Hepatocyte (in vitro differentiated cells): ENCODE measurements around the gene C1orf141. TPM values are rescaled to one million over a fixed set of nuclear protein-coding genes. Genes with fewer than 3 reads are reported as not detected.

Experiments
- DNase-seq: peaks from one replicate; pipeline ENCODE4 v3.0.0-alpha.2; 2016; ENCODE audit warnings: low spot score
- H2AFZ ChIP-seq: fragments of 200-600 bp; sonication (generic); 2 replicates; pipeline ENCODE4 v1.6.0; 2016; ENCODE audit warnings: antibody characterized with exemption, mild to moderate bottlenecking
- H3K27ac ChIP-seq: fragments of 200-600 bp; sonication (generic); 2 replicates; pipeline ENCODE4 v1.5.1; 2016; ENCODE audit warnings: mild to moderate bottlenecking
- H3K27me3 ChIP-seq: fragments of 200-600 bp; sonication (generic); 2 replicates; pipeline ENCODE4 v1.6.1; 2016
- H3K36me3 ChIP-seq: fragments of 200-600 bp; sonication (generic); replicated peaks from 2 replicates; pipeline ENCODE4 v1.5.1; 2016; ENCODE audit warnings: low read depth; ENCODE audit not compliant: insufficient read depth
- H3K4me1 ChIP-seq: fragments of 200-600 bp; sonication (generic); 2 replicates; pipeline ENCODE4 v1.5.1; 2016; ENCODE audit warnings: mild to moderate bottlenecking, moderate library complexity; ENCODE audit not compliant: insufficient read depth
- H3K4me2 ChIP-seq: fragments of 200-600 bp; sonication (generic); 2 replicates; pipeline ENCODE4 v1.6.0; 2016
- H3K4me3 ChIP-seq: fragments of 200-600 bp; sonication (generic); 2 replicates; pipeline ENCODE4 v1.5.1; 2016; ENCODE audit warnings: mild to moderate bottlenecking
- H3K79me2 ChIP-seq: fragments of 200-600 bp; sonication (generic); 2 replicates; pipeline ENCODE4 v1.6.0; 2017; ENCODE audit warnings: mild to moderate bottlenecking
- H3K9me2 ChIP-seq: fragments of 200-600 bp; sonication (generic); replicated peaks from 2 replicates; pipeline ENCODE4 v1.6.0; 2017; ENCODE audit warnings: mild to moderate bottlenecking; ENCODE audit not compliant: insufficient read depth
- H3K9me3 ChIP-seq: fragments of 200-600 bp; sonication (generic); 2 replicates; pipeline ENCODE4 v1.5.1; 2016; ENCODE audit warnings: low read depth, mild to moderate bottlenecking
- H4K20me1 ChIP-seq: fragments of 200-600 bp; sonication (generic); 2 replicates; pipeline ENCODE4 v1.6.0; 2016; ENCODE audit warnings: mild to moderate bottlenecking; ENCODE audit not compliant: insufficient read depth, poor library complexity, severe bottlenecking
- EZH2 ChIP-seq: fragments of 200-600 bp; sonication (generic); IDR thresholded peaks from 2 replicates; pipeline ENCODE4 v1.6.1; 2016; ENCODE audit warnings: antibody characterized with exemption, mild to moderate bottlenecking, borderline replicate concordance
- EZH2phosphoT487 ChIP-seq: fragments of 200-600 bp; sonication (generic); IDR thresholded peaks from one replicate; pipeline ENCODE4 v1.6.1; 2018; ENCODE audit warnings: antibody characterized with exemption, mild to moderate bottlenecking, low read depth, moderate library complexity; ENCODE audit not compliant: unreplicated experiment, severe bottlenecking
- WGBS: methylation state at CpG from one replicate; pipeline ENCODE4 v1.1.6; 2016; ENCODE audit warnings: low lambda C conversion rate; ENCODE audit errors: missing lambda C conversion rate; 5-methylcytosine and 5-hydroxymethylcytosine counted together
- polyA plus RNA-seq: library from polyadenylated mRNA; unstranded; fragments of >200 nt; fragmentation: Nextera tagmentation; extraction: Ambion mirVana; gene quantifications from 2 replicates; pipeline ENCODE4 v1.2.1, GENCODE V29; 2016
- total RNA-seq: library from RNA; depleted of rRNA; stranded (reverse); fragments of >200 nt; gene quantifications from 2 replicates; pipeline ENCODE4 v1.2.3, GENCODE V29; 2014
- TF ChIP-seq, protein P1 (sequence below): fragments of 200-600 bp; sonication (generic); IDR thresholded peaks from 2 replicates; pipeline ENCODE4 v1.5.1; 2016; ENCODE audit warnings: antibody characterized with exemption, mild to moderate bottlenecking; ENCODE audit not compliant: poor library complexity

C1orf141 gene
- total and polyA plus RNA-seq, 2 experiments from 2014 or later: not detected

GRCh38 chr1:67120855-67121619, 13.7 kb downstream of the C1orf141 start:
- Histone ChIP-seq H3K9me2 (no peaks in the 10 kb centered on the region), H4K20me1 (no peaks in the 10 kb centered on the region), H2AFZ (no peak overlapping the region), H3K9me3 (no peaks in the 10 kb centered on the region), H3K27ac (no peak overlapping the region), H3K4me2 (no peak overlapping the region), H3K79me2 (no peaks in the 10 kb centered on the region), H3K27me3 (no peaks in the 10 kb centered on the region), H3K36me3 (no peaks in the 10 kb centered on the region), H3K4me3 (no peak overlapping the region), H3K4me1 (no peaks in the 10 kb centered on the region)
- 80% methylated on average over 4 of the region's 4 CpGs for WGBS
- TF ChIP-seq EZH2phosphoT487 (no peak), EZH2 (no peak)
- TF ChIP-seq, protein P1, sequence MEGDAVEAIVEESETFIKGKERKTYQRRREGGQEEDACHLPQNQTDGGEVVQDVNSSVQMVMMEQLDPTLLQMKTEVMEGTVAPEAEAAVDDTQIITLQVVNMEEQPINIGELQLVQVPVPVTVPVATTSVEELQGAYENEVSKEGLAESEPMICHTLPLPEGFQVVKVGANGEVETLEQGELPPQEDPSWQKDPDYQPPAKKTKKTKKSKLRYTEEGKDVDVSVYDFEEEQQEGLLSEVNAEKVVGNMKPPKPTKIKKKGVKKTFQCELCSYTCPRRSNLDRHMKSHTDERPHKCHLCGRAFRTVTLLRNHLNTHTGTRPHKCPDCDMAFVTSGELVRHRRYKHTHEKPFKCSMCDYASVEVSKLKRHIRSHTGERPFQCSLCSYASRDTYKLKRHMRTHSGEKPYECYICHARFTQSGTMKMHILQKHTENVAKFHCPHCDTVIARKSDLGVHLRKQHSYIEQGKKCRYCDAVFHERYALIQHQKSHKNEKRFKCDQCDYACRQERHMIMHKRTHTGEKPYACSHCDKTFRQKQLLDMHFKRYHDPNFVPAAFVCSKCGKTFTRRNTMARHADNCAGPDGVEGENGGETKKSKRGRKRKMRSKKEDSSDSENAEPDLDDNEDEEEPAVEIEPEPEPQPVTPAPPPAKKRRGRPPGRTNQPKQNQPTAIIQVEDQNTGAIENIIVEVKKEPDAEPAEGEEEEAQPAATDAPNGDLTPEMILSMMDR: no peak
- DNase-seq: no peak

GRCh38 chr1:67118646-67119045, 16.1 kb downstream of the C1orf141 start:
- TF ChIP-seq EZH2phosphoT487 (no peak), EZH2 (no peak)
- TF ChIP-seq, protein P1: no peak

GRCh38 chr1:67118191-67118590, 16.6 kb downstream of the C1orf141 start:
- no peak for TF ChIP-seq EZH2phosphoT487
- no peak for TF ChIP-seq EZH2
- TF ChIP-seq, protein P1: no peak
- DNase-seq: no peak
- H3K9me2 ChIP-seq: no peaks in the 10 kb centered on the region
- H3K27me3 ChIP-seq: no peaks in the 10 kb centered on the region
- no peak overlapping the region for H3K27ac ChIP-seq
- H3K4me2 ChIP-seq: no peak overlapping the region
- H3K9me3 ChIP-seq: no peaks in the 10 kb centered on the region
- H3K4me1 ChIP-seq: no peaks in the 10 kb centered on the region
- H3K79me2 ChIP-seq: no peaks in the 10 kb centered on the region
- no peaks in the 10 kb centered on the region for H3K36me3 ChIP-seq
- no peak overlapping the region for H2AFZ ChIP-seq
- H3K4me3 ChIP-seq: no peak overlapping the region
- no peaks in the 10 kb centered on the region for H4K20me1 ChIP-seq

More at GRCh38 chr1:67118646-67119045, 16.1 kb downstream of the C1orf141 start:
- no peaks in the 10 kb centered on the region for H3K9me2 ChIP-seq
- H3K4me2 ChIP-seq: no peak overlapping the region
- no peaks in the 10 kb centered on the region for H3K79me2 ChIP-seq
- no peak overlapping the region for H2AFZ ChIP-seq
- DNase-seq: no peak
- H3K36me3 ChIP-seq: no peaks in the 10 kb centered on the region
- H3K4me1 ChIP-seq: no peaks in the 10 kb centered on the region
- H3K9me3 ChIP-seq: no peaks in the 10 kb centered on the region
- no peak overlapping the region for H3K27ac ChIP-seq
- WGBS: 56% methylated on average over 3 of the region's 3 CpGs
- H4K20me1 ChIP-seq: no peaks in the 10 kb centered on the region
- no peak overlapping the region for H3K4me3 ChIP-seq
- H3K27me3 ChIP-seq: no peaks in the 10 kb centered on the region
